Measurements from ENCODE around the gene ATP9A.
"Not testable (repeated sequence)": the region's sequence is repeated elsewhere in the genome, so short reads cannot be mapped to it uniquely, and the experiment has no call there.

Gene ATP9A

DNA sequence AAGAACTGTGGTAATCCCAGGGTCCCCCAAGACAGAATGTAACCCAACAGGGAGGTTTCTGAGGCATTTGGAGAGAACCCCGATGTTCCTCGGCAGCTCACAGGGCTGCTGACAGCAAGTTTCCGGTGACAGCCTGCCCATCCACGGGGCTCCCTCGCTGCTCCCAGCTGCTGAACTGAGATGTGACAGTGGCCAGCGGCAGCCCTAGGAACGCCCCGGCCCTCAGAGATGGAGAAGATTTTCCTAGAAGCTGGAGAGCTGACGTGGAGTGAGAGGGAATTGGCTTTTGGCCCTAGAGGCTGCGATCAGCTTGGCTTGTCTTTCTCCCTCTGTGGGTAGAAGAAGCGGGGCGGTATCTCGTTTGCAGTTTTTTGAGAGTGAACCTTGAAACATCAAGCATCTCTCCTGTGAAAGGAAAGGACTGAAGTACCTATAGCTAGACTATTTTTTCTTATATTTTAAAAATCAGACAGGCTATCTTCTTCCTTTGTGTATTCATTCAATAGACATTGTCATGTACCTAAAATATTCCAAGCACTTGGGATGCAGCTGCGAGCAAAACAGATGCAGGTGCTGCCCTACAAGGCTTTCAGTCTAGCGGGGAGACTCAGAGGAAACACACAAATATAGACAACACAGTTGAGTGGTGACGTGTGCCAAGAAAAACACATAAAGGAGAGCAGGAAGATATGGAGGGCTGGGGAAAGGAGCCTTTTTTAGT is 197.3 kb downstream of the ATP9A start:
- no peak for DNase-seq

DNA sequence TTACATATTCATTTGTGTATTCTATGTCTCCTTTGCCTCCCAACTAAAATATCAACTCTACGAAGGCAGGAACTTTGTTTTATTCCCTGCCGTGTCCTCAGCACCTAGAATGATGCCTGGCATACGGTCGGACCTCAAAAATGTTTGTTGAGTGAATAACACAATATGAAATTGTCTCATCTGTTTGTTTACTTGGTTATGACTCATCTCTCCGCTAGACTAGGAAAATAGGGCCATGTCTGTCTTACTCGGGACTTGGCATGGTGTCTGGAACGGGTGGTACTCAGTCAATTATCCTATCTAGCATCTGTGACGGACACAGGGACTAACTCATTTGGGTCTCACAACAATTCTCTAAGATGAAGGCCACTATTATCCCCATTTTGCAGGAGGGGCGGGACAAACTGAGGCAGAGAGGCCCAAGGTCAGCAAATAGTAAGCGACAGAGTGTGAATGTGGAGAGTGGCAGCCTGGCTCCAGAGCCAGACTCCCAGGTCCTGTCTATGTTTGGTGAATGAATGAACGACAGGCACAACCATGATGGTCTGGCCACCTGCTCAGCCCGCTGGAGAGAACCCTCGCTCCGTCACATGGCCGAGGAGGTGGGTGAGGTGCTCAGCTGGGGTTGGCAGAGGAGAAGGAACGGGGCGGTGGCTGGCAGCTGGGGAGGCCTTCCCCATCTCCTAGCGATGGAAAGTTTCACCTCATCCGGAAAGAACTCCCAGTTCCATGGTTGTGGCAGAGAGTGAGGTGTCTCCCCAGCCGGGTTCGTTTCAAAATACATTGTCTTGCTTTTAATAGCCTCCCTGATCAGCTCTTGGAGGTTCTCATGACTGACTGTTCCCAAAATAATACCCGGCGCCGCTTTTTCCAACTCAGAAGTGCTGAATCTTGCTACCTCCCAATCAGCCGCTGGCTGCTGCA is 198.1 kb downstream of the ATP9A start:
- no peak for DNase-seq

DNA sequence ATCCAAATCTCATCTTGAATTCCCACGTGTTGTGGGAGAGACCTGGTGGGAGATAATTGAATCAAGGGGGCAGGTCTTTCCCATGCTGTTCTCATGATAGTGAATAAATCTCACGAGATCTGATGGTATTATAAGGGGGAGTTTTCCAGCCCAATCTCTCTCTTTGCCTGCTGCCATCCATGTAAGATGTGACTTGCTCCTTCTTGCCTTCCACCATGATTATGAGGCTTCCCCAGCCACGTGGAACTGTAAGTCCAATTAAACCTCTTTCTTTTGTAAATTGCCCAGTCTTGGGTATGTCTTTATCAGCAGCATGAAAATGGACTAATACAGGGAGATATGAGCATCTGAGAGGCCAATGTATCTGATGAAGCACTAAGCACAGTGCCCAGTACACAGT is 199.7 kb downstream of the ATP9A start:
- not testable (repeated sequence) for DNase-seq

DNA sequence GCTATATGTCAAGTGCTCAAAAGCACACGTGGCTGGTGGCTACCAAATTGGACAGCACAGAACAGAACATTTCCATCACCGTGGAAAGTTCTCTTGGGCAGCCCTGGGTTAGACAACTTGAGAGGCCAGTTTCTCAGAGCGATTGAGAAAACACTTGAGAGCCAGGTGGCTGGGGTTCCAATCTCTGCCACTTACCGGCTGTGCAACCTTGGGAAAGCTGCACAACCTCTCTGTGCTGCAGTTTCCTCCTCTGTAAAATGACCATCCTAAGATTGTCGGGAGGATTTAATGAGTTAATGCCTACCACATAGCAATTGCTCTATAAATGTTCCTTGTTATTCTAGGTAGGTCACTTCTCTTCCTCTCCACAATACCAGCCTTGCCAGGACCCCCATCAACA is 200.6 kb downstream of the ATP9A start:
- DNase-seq = no peak

DNA sequence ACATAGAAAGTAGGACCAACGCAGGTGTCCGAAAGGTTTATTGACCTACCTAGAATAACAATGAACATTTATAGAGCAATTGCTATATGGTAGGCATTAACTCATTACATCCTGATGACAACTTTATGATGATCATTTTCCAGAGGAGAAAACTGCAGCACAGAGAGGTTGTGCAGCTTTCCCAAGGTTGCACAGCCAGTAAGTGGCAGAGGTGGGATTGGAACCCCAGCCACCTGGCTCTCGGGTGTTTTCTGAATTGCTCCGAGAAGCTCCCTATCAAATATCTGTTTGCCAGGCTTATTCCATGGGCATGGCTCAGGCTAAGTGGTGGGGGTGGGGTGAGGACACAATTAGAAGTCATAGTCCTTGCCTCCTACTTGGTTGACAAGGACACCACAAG is 201.6 kb downstream of the ATP9A start:
- DNase-seq = no peak

DNA sequence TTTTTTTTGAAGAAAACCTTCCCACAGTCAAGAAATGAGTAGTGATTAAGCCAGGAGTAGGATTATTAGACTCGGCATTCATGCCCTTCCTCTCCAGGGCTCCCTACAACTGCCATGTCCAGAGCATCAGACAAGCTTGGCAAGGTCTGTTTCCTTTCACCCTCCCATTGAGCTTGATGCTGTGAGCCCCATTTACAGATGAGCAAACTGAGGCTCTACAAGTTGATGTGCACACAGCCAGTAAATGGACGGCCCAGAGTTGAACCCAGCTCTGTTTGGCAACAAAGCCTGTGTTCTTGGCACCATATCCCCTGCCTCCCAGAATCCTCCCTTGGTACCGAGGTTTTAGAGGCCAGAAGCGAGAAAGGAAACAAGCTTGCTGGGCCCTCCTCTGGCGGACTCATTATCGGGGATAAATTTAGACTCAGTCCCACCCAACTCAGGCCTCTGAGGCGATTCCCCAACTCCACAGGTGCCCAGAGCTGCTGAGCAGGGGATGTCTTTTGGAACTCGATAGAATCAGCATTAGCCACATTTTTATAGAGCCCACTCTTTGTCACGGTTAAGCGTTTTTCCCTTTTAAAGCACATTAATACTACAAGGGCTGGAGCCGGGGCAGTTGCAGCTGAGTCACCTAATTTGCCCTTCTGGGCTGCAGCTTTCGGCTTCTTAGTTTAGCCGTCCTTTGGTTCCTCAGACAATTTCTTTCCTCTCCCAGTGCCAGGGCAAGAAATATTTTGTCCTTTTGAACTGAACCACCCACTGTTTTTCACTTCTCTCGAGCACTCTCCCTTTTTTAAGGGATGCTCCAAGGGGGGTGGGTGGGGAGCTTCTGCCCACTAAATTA is 202.7 kb downstream of the ATP9A start:
- DNase-seq = no peak

DNA sequence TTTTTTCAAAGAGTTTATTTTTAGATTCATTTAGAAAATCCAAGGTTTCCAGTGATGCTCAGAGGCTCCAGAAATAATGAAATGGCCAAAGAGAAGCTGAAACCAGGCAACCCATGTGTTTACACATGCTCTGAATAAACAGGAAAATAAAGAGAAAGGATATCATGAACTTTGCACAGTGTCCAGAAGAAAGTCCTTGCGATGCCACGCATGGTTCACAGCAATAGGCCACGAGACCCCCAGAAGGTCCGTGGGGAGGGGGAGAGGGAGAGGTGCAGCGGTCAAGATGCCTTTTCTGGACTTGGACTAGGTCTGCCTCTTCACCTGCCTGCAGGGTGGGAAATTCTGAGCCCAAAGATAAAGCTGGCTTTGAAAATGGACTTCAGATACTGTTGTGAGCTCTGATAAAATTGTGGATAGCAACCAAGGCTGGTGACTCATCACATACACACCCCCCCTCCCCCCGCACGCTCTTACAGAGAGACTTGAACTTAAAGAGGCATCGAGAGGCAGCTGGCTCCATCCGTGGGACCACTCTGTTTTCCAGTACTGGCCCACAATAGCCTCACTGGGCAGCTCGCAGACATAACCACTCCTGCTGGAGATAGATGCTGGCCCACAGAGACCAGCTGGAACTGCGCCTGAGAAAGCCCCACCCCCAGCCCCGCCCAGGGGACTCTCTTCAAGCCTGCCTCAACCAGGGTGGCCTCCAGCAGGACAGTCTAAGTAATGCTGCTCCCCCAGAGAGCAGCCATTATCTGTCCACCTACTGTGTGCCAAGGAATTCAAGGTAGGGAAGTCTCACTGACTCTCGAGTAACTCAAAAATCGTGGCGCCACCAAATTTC is 204.5 kb downstream of the ATP9A start:
- peak; percentile 83 for DNase-seq

DNA sequence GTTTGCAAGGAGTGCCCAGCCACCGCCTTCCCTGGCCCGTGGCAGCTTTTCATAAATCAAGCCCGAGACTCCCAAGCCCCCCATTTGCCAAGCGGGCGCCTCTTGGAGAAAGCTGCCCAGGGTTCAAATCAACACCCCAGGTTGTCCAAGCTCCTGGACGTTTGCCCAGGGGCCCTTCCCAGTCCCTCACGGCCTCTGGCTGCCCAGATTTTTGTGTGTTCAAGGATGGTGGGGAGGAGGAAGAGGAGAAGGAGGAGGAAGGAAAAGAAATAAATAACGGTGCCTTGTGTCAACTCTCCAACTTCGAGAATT is 205.1 kb downstream of the ATP9A start:
- DNase-seq = no peak

DNA sequence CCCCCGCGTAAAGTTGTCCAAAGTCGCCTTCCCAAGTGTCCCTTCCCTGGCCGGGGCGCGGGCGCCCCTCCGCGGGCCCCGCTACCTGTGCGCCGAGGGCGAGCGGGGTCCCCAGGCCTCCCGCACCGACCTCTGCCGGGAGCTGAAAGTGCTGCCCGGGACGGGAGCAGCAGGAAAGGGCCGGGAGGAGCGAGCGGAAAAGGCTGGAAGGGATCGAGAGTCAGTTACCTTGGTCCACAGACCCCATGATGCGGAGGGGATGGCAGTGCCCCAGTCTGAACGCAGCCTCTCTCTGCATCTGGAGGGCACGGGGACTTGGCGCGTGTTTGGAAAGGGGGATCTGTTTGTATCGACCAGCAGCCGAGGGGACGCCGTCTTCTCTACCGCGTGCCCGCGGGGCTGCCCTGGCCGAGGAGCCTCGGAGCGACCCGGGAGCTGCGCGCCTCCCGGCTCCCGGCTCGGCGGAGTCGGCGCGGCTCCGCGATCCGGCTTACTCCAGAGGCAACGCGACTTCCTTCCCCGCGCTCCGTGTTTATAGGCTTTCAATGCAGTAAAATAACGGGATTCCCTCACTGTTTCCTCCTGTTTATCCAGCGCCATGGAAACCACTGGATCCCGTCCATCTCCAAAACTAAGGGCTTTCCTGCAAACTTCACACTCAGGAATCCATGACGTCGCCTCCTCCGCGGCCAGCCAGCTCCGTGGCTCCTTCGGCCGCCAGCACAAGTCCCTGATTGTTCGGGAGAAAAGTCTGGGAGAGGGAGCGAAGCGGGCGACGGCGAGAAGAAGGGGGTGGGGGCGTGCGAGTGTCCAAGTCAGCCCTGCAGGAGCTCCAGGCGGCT is 205.6 kb downstream of the ATP9A start:
- DNase-seq = peak; percentile 94

DNA sequence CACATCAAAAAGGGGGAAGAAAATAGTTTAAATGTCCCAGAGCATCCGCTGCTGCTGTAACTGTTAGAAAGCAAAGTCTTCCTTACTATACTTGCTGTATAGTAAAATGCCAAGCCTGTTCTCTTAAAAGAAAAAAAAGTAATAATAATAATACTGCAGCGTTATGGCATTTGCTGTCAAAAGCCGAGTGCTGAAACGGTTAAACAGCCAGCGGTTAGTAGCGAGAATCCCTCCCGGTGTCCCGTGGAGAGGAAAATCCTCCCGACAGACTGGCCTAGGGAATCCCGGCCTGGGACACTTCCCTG is 206.2 kb downstream of the ATP9A start:
- no peak for DNase-seq

DNA sequence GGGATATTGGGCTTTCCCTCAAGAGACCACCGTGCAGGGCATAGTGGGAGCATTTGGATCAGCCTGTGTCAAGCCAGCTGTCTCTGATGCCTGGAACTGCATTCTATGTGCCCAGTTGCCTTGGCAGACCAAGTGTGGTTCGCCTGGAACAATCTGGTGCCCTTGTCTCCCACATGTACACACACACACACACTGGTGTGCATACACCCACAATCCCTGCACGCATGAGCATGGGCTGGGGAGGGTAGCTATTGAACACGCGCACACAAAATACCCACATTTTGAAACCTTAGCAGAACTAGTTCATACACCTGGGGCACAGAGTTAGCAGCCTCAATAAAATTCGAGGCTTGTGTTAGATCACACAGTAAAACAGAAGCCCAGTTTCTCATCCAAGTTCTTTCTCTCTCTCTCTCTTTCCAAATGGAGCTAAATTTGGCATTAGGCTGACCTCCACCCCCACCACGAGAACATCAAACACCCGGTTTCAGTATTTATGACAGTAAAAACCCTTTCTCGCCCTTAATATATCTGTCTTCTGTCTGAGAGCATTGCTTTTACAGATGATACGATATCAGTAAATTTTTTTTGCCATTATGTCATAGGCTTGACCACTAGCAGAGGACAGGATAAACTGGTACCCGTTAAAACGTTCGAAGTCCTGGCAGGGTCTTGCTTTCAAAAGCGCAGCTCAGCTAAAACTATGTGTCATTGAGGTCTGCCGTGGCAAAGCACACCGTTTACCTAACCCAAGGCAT is 207.5 kb downstream of the ATP9A start:
- DNase-seq = peak; percentile 10

DNA sequence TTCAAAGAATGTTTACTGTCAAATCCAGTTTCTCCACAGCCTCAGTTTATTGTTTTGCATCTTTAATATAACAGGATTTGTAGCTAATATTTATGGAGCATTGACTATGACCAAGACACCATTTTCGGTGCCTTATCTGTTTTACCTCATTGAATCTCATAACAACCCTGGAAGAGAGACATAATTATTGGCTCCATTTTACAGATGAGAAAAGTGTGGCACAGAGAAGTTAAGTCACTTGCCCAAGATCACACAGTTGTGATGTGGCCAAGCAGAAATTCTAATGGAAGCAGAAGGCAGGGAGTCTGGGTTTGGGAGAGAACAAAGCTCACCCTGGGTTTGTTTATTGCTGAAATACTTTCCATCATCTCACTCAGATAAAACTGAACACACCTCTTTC is 208.1 kb downstream of the ATP9A start:
- DNase-seq = no peak

DNA sequence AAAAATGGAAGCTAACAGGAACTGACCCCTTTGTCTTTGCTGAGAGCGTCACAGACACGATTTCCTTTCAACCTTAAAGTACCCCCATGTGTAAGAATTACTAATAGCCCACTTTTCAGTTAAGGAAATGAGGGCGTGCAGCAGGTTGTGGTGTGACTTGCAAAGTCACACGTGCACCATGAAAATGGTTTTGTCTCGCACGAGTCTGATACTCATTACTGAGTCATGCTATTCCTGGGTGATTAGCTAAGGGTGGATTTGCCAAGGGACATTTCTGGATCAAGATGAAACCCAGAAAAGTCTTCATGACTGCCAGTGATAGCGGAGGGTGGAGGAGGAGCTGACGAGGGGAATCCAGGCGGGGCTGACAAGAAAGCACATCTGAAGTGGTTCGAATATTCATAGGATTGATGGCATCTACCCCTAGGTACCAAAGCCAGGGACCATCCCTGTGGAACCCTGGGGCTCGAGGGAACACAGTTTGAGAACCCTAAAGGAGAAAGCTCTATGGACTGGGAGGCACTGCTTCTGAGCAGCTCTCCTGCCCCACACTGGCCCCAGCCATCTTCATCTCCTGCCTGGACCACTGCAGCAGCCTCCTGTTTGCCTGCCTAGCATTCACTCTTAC is 213.5 kb downstream of the ATP9A start:
- DNase-seq = peak; percentile 74

DNA sequence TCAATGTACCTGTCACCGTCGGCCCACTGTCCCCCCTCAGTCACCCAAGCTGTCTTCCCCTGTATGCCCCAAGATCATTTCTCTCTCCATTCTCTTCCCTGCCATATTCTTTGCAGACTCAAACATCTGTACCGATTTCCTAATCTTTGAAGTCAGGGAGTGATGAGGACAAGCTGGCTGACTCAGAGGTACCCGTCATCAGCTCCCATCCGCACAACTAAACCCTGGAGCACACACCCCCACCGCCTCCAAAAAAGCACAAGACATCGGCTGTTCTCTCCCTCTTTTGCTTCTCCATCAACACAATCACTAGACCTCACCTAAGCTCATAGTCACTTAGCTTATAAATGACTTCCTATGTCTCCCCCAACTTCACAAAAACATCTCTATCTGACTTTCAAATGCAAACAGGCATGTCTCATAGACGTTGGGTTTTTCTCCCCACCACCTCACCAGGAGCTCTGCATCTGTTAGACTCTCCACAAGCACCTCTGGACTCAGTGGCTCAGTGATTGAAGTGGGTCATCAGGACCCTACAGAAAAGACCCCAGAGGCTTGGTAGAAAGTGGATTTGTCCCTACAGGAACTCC is 214.2 kb downstream of the ATP9A start:
- DNase-seq = peak; percentile 49

DNA sequence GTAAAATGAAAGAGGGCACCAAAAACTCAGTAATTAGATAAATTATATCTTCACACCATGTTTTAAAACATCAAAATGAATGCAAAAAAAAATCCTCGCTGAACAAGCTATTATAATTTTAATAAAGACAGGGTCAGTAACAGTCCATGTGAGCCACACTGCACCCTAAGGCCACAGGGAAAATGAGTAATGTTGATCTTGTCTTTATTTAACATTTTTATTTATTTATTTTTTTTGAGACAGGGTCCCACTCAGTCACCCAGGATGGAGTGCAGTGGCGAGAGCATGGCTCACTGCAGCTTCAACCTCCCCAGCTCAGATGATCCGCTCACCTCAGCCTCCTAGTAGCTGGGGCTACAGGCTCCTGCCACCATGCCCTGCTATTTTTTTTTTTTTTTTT is 217.0 kb downstream of the ATP9A start:
- DNase-seq = no peak

DNA sequence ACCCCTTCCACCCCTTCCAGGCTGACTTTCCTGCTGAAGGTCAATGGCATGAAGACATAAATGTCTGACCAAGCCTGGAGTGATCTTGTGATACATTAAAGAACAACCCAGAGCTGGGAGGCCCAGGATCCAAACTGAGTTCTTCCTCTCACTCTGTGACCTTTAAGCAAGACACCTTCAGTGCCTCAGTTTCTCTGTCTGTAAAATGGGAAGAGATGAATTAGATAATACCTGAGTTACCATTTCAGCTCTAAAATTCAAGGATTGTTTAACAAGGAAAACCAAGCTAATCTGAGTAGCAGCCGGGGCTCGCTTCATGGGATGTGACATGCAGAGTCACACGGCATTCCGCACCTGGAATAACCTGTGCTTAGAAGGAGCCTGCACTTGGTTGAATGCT is 218.7 kb downstream of the ATP9A start:
- no peak for DNase-seq

DNA sequence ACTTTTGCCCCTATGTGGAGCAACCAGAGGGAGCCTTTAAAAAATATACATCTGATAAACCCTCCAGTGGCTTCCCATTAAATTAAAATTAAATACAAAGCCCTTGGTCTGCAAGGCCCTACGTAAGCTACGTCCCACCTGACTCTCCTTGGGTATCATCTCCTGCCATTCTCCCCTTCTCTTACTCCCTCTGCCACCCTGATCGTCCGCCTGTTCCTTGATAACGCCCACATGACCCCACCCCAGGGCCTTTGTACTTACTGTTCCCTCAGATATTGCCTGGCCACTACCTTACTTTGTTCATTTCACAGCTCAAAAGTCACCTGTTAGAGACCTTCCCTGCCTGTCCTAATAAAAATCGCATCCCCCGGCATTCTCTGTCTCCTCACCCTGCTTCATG is 220.2 kb downstream of the ATP9A start:
- no peak for DNase-seq

All from fibroblast of upper back skin (primary cell).